Astrocyte (in vitro differentiated cells and primary cell): ENCODE measurements around the gene OGFOD2.

Source experiments
- EZH2 ChIP-seq: IDR thresholded peaks from 2 replicates; pipeline ENCODE4 v1.6.1; 2012; ENCODE audit warnings: mild to moderate bottlenecking, low read length, inconsistent platforms; ENCODE audit not compliant: insufficient read depth
- TF ChIP-seq, protein P1 (sequence below): IDR thresholded peaks from 2 replicates; pipeline ENCODE4 v1.5.1; 2011; ENCODE audit warnings: low read depth, mild to moderate bottlenecking, inconsistent platforms, low read length, moderate library complexity; ENCODE audit not compliant: insufficient read depth

DNA sequence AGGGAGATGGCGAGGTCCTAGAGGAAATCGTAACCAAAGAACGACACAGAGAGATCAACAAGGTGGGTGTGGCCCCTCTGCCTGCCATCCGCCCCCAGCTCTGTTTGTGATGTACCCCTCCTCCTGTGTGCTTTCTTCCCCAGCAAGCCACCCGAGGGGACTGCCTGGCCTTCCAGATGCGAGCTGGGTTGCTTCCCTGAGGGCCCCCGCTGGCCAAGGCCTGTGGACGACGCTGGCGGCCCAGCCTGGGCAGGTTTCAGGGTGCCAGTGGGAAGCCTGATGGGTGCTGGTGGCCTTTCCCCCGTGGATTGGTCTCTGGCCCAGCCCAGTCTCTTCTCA lies 7.4 kb downstream of the OGFOD2 start:
- TF ChIP-seq, protein P1, sequence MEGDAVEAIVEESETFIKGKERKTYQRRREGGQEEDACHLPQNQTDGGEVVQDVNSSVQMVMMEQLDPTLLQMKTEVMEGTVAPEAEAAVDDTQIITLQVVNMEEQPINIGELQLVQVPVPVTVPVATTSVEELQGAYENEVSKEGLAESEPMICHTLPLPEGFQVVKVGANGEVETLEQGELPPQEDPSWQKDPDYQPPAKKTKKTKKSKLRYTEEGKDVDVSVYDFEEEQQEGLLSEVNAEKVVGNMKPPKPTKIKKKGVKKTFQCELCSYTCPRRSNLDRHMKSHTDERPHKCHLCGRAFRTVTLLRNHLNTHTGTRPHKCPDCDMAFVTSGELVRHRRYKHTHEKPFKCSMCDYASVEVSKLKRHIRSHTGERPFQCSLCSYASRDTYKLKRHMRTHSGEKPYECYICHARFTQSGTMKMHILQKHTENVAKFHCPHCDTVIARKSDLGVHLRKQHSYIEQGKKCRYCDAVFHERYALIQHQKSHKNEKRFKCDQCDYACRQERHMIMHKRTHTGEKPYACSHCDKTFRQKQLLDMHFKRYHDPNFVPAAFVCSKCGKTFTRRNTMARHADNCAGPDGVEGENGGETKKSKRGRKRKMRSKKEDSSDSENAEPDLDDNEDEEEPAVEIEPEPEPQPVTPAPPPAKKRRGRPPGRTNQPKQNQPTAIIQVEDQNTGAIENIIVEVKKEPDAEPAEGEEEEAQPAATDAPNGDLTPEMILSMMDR = no peak
- no peak for TF ChIP-seq EZH2
